ENCODE results near the gene MYO9B.

DNA sequence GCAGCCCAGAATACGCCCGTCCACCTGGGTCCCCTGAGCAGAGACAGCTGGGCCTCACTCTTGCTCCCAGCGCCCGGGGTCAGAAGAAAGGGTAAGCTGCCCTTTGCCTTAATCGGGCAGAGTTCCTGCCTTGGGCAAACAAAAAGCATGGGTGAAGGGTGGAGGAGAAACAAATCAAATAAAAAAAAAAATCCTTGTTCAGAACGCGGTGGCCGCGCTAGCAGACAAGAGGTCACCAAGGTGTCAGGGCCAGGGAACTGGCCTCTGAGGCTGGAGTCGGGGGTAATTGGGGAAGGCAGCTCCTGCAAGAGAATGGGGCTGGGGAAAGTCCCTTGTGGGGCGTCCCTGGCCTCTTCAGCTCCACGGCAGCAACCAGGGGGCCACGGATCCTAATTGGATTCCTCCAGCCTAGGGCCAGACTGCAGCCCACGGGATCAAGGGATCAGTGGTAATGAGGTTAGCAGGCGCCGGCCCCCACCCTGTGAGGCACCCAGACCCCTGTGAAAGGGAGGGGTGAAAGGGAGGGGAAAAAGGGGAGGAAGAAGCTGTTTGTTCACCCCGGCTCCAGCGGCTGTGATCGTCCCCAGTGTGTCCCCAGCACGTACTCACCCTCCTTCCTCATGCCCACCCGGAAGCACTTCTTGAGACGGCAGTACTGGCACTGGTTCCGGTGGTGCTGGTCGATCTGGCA is 164.6 kb downstream of the MYO9B start:
- TF ChIP-seq, protein P1, sequence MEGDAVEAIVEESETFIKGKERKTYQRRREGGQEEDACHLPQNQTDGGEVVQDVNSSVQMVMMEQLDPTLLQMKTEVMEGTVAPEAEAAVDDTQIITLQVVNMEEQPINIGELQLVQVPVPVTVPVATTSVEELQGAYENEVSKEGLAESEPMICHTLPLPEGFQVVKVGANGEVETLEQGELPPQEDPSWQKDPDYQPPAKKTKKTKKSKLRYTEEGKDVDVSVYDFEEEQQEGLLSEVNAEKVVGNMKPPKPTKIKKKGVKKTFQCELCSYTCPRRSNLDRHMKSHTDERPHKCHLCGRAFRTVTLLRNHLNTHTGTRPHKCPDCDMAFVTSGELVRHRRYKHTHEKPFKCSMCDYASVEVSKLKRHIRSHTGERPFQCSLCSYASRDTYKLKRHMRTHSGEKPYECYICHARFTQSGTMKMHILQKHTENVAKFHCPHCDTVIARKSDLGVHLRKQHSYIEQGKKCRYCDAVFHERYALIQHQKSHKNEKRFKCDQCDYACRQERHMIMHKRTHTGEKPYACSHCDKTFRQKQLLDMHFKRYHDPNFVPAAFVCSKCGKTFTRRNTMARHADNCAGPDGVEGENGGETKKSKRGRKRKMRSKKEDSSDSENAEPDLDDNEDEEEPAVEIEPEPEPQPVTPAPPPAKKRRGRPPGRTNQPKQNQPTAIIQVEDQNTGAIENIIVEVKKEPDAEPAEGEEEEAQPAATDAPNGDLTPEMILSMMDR (conservative IDR thresholded peaks at IDR 0.05): no peak
- TF ChIP-seq EZH2 (IDR thresholded peaks at IDR 0.05; ENCODE audit: low read depth): no peak

All from PC-9 (cell line).